ENCODE measurements around the gene LYRM4. TPM values are rescaled to one million over a fixed set of nuclear protein-coding genes. Genes with fewer than 3 reads are reported as not detected.

Gene LYRM4
- polyA plus RNA-seq, 1 donor from 2014 or later, result 29.3 TPM

- Histone ChIP-seq H3K79me2 (replicated peaks; ENCODE audit: insufficient read depth, low read length) (no peaks in the 10 kb centered on the region), H2AFZ (ENCODE audit: low read depth, low read length) (no peak overlapping the region), H3K9ac (ENCODE audit: low read length) (no peak overlapping the region), H3K36me3 (ENCODE audit: insufficient read depth, low read length) (no peaks in the 10 kb centered on the region), H3K9me3 (ENCODE audit: low read length) (no peaks in the 10 kb centered on the region), H3K27ac (ENCODE audit: low read length) (no peak overlapping the region), H3K9me2 (ENCODE audit: insufficient read depth, low read length) (no peaks in the 10 kb centered on the region), H3F3A (ENCODE audit: insufficient read depth, low read length, poor library complexity, severe bottlenecking) (no peaks in the 10 kb centered on the region), H3K27me3 (ENCODE audit: insufficient read depth, low read depth, low read length) (no peaks in the 10 kb centered on the region), H4K20me1 (ENCODE audit: insufficient read depth) (no peaks in the 10 kb centered on the region), H3K4me2 (ENCODE audit: low read length) (no peak overlapping the region), H3K4me3 (ENCODE audit: low read length) (no peak overlapping the region)
- TF ChIP-seq RAD21 (conservative IDR thresholded peaks at IDR 0.05) (no peak), CTCF (IDR thresholded peaks at IDR 0.05; ENCODE audit: poor library complexity, severe bottlenecking) (no peak), TAF1 (IDR thresholded peaks at IDR 0.05; ENCODE audit: low read depth) (no peak), EP300 (conservative IDR thresholded peaks at IDR 0.05; ENCODE audit: poor library complexity, severe bottlenecking) (no peak), POLR2AphosphoS5 (IDR thresholded peaks at IDR 0.05) (no peak), MXI1 (conservative IDR thresholded peaks at IDR 0.05; ENCODE audit: poor library complexity, severe bottlenecking) (no peak), EZH2 (IDR thresholded peaks at IDR 0.05; ENCODE audit: borderline replicate concordance, insufficient read depth, low read length, poor library complexity, severe bottlenecking) (no peak), REST (IDR thresholded peaks at IDR 0.05; ENCODE audit: borderline replicate concordance) (no peak), SMC3 (conservative IDR thresholded peaks at IDR 0.05; ENCODE audit: poor library complexity) (no peak)
Measured at GRCh38 chr6:5111626-5112025, 149.1 kb downstream of the LYRM4 start.

DNA sequence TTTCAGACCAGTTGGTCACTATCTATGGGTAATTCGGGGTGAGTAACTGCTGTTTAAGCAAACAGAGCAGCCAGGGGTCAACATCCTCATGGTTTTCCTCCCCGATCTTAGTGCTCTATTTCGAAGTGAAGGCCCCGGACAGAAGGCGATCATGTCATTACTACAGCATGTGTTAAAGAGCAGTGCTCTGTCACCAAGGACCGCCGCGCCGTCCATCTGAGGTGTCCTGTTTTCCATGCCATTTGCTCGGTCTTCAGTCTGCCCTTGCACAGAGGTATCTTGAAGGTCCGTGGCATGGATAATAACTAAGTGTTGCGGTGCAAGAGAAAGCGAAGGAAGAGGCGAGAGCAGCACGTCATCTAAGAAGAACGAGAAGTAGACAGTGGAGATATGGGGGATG lies 150.5 kb downstream of the LYRM4 start:
- Histone ChIP-seq H3F3A (ENCODE audit: insufficient read depth, low read length, poor library complexity, severe bottlenecking) (no peaks in the 10 kb centered on the region), H3K4me2 (ENCODE audit: low read length) (no peak overlapping the region), H3K4me3 (ENCODE audit: low read length) (no peak overlapping the region), H3K9me3 (ENCODE audit: low read length) (no peaks in the 10 kb centered on the region), H3K9ac (ENCODE audit: low read length) (no peak overlapping the region), H3K79me2 (replicated peaks; ENCODE audit: insufficient read depth, low read length) (no peaks in the 10 kb centered on the region), H3K9me2 (ENCODE audit: insufficient read depth, low read length) (no peaks in the 10 kb centered on the region), H3K27me3 (ENCODE audit: insufficient read depth, low read depth, low read length) (no peaks in the 10 kb centered on the region), H4K20me1 (ENCODE audit: insufficient read depth) (no peaks in the 10 kb centered on the region), H3K36me3 (ENCODE audit: insufficient read depth, low read length) (no peaks in the 10 kb centered on the region), H3K27ac (ENCODE audit: low read length) (no peak overlapping the region), H2AFZ (ENCODE audit: low read depth, low read length) (no peak overlapping the region)
- TF ChIP-seq TAF1 (IDR thresholded peaks at IDR 0.05; ENCODE audit: low read depth), result no peak
- TF ChIP-seq SMC3 (conservative IDR thresholded peaks at IDR 0.05; ENCODE audit: poor library complexity), result no peak
- no peak for TF ChIP-seq EZH2 (IDR thresholded peaks at IDR 0.05; ENCODE audit: borderline replicate concordance, insufficient read depth, low read length, poor library complexity, severe bottlenecking)
- no peak for TF ChIP-seq RAD21 (conservative IDR thresholded peaks at IDR 0.05)
- no peak for TF ChIP-seq REST (IDR thresholded peaks at IDR 0.05; ENCODE audit: borderline replicate concordance)
- TF ChIP-seq POLR2AphosphoS5 (IDR thresholded peaks at IDR 0.05), result no peak
- TF ChIP-seq MXI1 (conservative IDR thresholded peaks at IDR 0.05; ENCODE audit: poor library complexity, severe bottlenecking), result no peak
- no peak for TF ChIP-seq EP300 (conservative IDR thresholded peaks at IDR 0.05; ENCODE audit: poor library complexity, severe bottlenecking)
- no peak for TF ChIP-seq CTCF (IDR thresholded peaks at IDR 0.05; ENCODE audit: poor library complexity, severe bottlenecking)

Data from neural cell (in vitro differentiated cells).